ENCODE data around the gene CEP41. TPM values are rescaled to one million over a fixed set of nuclear protein-coding genes. Genes with fewer than 3 reads are reported as not detected.

The CEP41 gene
- total and polyA plus RNA-seq, 2 donors (not counting 3 experiments of a cell fraction or from before 2014, with no cell fraction given): 19.5 to 26.8 TPM

DNA sequence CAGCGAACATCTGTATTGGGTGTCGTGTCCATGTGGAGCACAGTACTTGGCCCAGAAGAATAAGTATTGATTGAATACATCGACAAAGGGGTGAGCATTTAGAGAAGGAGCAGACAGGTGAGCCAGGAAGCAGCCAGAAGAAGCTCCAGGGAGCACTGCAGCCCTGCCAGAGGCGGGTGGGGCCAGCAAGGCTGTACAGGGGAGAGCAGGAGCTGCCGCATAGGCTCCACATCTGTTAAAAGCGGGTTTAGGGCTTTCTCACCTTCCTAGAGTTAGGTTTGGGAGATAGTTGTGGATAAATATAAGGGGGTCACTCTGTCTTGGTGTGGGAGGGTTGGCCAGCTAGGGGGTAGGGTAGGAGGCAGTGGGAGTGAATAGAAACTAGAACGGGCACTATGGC is 61.8 kb downstream of the CEP41 start:
- ChIA-PET POLR2A (no interaction called here), CTCF (no interaction called here)
- no peaks in the 10 kb centered on the region for H4K20me1 ChIP-seq (replicated peaks; ENCODE audit: control insufficient read depth, extremely low read depth, insufficient read depth, low read length)
- dilution Hi-C loops (cut with MboI; ENCODE audit: extremely low pct_ligation_motif_present, low sequenced_read_pairs) (no loop called here), intact Hi-C loops (cut with micrococcal nuclease) (no loop called here)
- no peak overlapping the region for H3K27ac ChIP-seq (ENCODE audit: insufficient read depth, low read depth, low read length)
- H2AFZ ChIP-seq (ENCODE audit: low read depth, low read length): no peak overlapping the region
- no peaks in the 10 kb centered on the region for H3K79me2 ChIP-seq (ENCODE audit: control insufficient read depth, insufficient read depth, low read length)
- BruUV-seq (replicated peaks): no TSS peak
- no peak for FAIRE-seq
- DNase-seq (ENCODE audit: low read depth, low spot score): no peak
- H3K27me3 ChIP-seq (ENCODE audit: control insufficient read depth in 2 of 2, insufficient read depth in 2 of 2, low read length in 2 of 2): no peaks in the 10 kb centered on the region
- H3K36me3 ChIP-seq (ENCODE audit: control insufficient read depth in 2 of 2, extremely low read depth in 1 of 2, insufficient read depth in 2 of 2, low read length in 2 of 2): no peaks in the 10 kb centered on the region
- no peak overlapping the region for H3K4me2 ChIP-seq (ENCODE audit: insufficient read depth, low read length)
- no peak overlapping the region for H3K4me3 ChIP-seq (replicated peaks in 1 of 3; ENCODE audit: insufficient read depth in 1 of 3, low read depth in 1 of 3, low read length in 3 of 3)
- no peak overlapping the region for H3K9ac ChIP-seq (replicated peaks; ENCODE audit: extremely low read depth, insufficient read depth, low read length)
- no peaks in the 10 kb centered on the region for H3K9me1 ChIP-seq (replicated peaks; ENCODE audit: control insufficient read depth, extremely low read depth, insufficient read depth, low read length)
- TF ChIP-seq POLR2A (IDR thresholded peaks at IDR 0.05; ENCODE audit: low read depth, low read length): no peak
- no peak for TF ChIP-seq POLR2AphosphoS5 (IDR thresholded peaks at IDR 0.05; ENCODE audit: insufficient read depth, low read depth, low read length)
- TF ChIP-seq MYC (IDR thresholded peaks at IDR 0.05; ENCODE audit: low read depth, low read length): no peak
- TF ChIP-seq, protein P1, sequence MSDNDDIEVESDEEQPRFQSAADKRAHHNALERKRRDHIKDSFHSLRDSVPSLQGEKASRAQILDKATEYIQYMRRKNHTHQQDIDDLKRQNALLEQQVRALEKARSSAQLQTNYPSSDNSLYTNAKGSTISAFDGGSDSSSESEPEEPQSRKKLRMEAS (IDR thresholded peaks at IDR 0.05; ENCODE audit: insufficient read depth, insufficient read length): no peak
- no peak for TF ChIP-seq GATA2 (IDR thresholded peaks at IDR 0.05; ENCODE audit: insufficient read depth, insufficient read length, low read depth, low read length)
- TF ChIP-seq JUN (IDR thresholded peaks at IDR 0.05; ENCODE audit: borderline replicate concordance, insufficient read depth, insufficient read length, low read depth): no peak
- no peak for TF ChIP-seq FOS (IDR thresholded peaks at IDR 0.05; ENCODE audit: borderline replicate concordance, insufficient read depth, low read length)
- no peak for TF ChIP-seq EZH2 (IDR thresholded peaks at IDR 0.05; ENCODE audit: borderline replicate concordance, low read depth, low read length, severe bottlenecking)
- TF ChIP-seq, protein P2, sequence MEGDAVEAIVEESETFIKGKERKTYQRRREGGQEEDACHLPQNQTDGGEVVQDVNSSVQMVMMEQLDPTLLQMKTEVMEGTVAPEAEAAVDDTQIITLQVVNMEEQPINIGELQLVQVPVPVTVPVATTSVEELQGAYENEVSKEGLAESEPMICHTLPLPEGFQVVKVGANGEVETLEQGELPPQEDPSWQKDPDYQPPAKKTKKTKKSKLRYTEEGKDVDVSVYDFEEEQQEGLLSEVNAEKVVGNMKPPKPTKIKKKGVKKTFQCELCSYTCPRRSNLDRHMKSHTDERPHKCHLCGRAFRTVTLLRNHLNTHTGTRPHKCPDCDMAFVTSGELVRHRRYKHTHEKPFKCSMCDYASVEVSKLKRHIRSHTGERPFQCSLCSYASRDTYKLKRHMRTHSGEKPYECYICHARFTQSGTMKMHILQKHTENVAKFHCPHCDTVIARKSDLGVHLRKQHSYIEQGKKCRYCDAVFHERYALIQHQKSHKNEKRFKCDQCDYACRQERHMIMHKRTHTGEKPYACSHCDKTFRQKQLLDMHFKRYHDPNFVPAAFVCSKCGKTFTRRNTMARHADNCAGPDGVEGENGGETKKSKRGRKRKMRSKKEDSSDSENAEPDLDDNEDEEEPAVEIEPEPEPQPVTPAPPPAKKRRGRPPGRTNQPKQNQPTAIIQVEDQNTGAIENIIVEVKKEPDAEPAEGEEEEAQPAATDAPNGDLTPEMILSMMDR (IDR thresholded peaks at IDR 0.05; ENCODE audit: extremely low read depth in 1 of 2, insufficient read depth in 1 of 2, low read depth in 1 of 2, low read length in 2 of 2): no peak
- H3K9me3 ChIP-seq (replicated peaks; ENCODE audit: control insufficient read depth, insufficient read depth, low read length): no peaks in the 10 kb centered on the region
- H3K4me1 ChIP-seq (ENCODE audit: control insufficient read depth, extremely low read depth, insufficient read depth, low read length): peaks cover 2% of the 10 kb centered on the region

Measured in endothelial cell of umbilical vein (primary cell).